GM12878 (cell line): ENCODE measurements around the gene TSPEAR. TPM values are rescaled to one million over a fixed set of nuclear protein-coding genes. Genes with fewer than 3 reads are reported as not detected.

ENCODE experiments used
- ATAC-seq: fragments of 200-7000 bp; cut with Tn5 transposase; 3 replicates; pipeline ENCODE4 v1.9.1; 2020; ENCODE audit warnings: mild to moderate bottlenecking, moderate library complexity
- BruUV-seq: library from RNA; stranded (reverse); fragments of 400-500 nt; replicated peaks from 2 replicates; lab custom pipeline; 2021; lab: Mats Ljungman, UMichigan
- CTCF ChIA-PET: fragments of 300-600 bp; sonication (Branson Sonifier 250); formaldehyde crosslinking; extraction: SDS; loops from one replicate; lab custom pipeline; 2021; ENCODE audit warnings: inconsistent platforms; lab: Yijun Ruan, JAX
- POLR2A ChIA-PET: fragments of 350-600 bp; formaldehyde crosslinking; extraction: SDS; loops from one replicate; lab custom pipeline; 2021; ENCODE audit warnings: inconsistent platforms; lab: Charles Lee
- RAD21 ChIA-PET: fragments of 300-600 bp; sonication (Branson Sonifier 250); formaldehyde crosslinking; loops from one replicate; lab custom pipeline; 2023; ENCODE audit warnings: antibody characterized with exemption; ENCODE audit not compliant: unreplicated experiment; lab: Charles Lee
- SMC1A ChIA-PET: fragments of 300-600 bp; sonication (Branson Sonifier 250); formaldehyde crosslinking; loops from one replicate; lab custom pipeline; 2023; ENCODE audit not compliant: unreplicated experiment, uncharacterized antibody; lab: Charles Lee
- DNase-seq: peaks from one replicate; pipeline ENCODE4 v3.0.0-alpha.2; 2011; ENCODE audit warnings: low read depth, low spot score
- FAIRE-seq: peaks from 3 replicates; lab custom pipeline; 2011; peaks lifted over from hg19 to GRCh38; lab: Jason Lieb, UNC
- H2AFZ ChIP-seq: 2 replicates; pipeline ENCODE4 v1.6.0; 2011; ENCODE audit warnings: low read depth, low read length, control low read depth; ENCODE audit not compliant: control insufficient read depth
- H3K27ac ChIP-seq: 2 replicates; pipeline ENCODE4 v1.5.1; 2011; ENCODE audit warnings: control low read depth; ENCODE audit not compliant: control insufficient read depth, insufficient read depth
- H3K27me3 ChIP-seq, 2 experiments: replicated peaks in 1 of 2; 2 replicates each; pipeline versions ENCODE4 v1.6.0 to v1.6.1; 2011; ENCODE audit warnings: low read length in 1 of 2; ENCODE audit not compliant: control insufficient read depth in 2 of 2, insufficient read depth in 2 of 2
- H3K36me3 ChIP-seq, 2 experiments: 2 replicates each; pipeline ENCODE4 v1.5.1; 2011; ENCODE audit warnings: low read length in 1 of 2; ENCODE audit not compliant: control insufficient read depth in 2 of 2, insufficient read depth in 2 of 2
- H3K4me1 ChIP-seq: 2 replicates; pipeline ENCODE4 v1.6.1; 2011; ENCODE audit warnings: mild to moderate bottlenecking, low read length, moderate library complexity, mixed read lengths; ENCODE audit not compliant: control insufficient read depth, insufficient read depth
- H3K4me2 ChIP-seq: 2 replicates; pipeline ENCODE4 v1.6.0; 2011; ENCODE audit warnings: control low read depth; ENCODE audit not compliant: control insufficient read depth, insufficient read depth
- H3K4me3 ChIP-seq: fragments of 200-600 bp; sonication (generic); 2 replicates; pipeline ENCODE4 v1.5.1; 2016
- H3K79me2 ChIP-seq: 2 replicates; pipeline ENCODE4 v1.6.0; 2011; ENCODE audit warnings: low read length; ENCODE audit not compliant: control insufficient read depth, insufficient read depth
- H3K9ac ChIP-seq: 2 replicates; pipeline ENCODE4 v1.8.0; 2011; ENCODE audit warnings: low read length, control low read depth, mixed read lengths; ENCODE audit not compliant: control insufficient read depth, insufficient read depth
- H3K9me3 ChIP-seq: replicated peaks from 3 replicates; pipeline ENCODE4 v1.5.1; 2011; ENCODE audit warnings: mild to moderate bottlenecking, low read length; ENCODE audit not compliant: control insufficient read depth, insufficient read depth
- H4K20me1 ChIP-seq: 2 replicates; pipeline ENCODE4 v1.6.0; 2011; ENCODE audit not compliant: control insufficient read depth, insufficient read depth
- BCL11A ChIP-seq: IDR thresholded peaks from 2 replicates; pipeline ENCODE4 v1.6.1; 2011; ENCODE audit warnings: low read depth, low read length
- BCLAF1 ChIP-seq: fragments of 450-650 bp; IDR thresholded peaks from 2 replicates; pipeline ENCODE4 v1.6.1; 2017; ENCODE audit warnings: antibody characterized with exemption, mild to moderate bottlenecking, moderate library complexity
- CBX3 ChIP-seq: fragments of 200-600 bp; sonication (generic); IDR thresholded peaks from 2 replicates; pipeline ENCODE4 v1.6.1; 2016; ENCODE audit warnings: low read depth, borderline replicate concordance
- GABPA ChIP-seq: IDR thresholded peaks from 2 replicates; pipeline ENCODE4 v1.6.1; 2014; ENCODE audit warnings: antibody characterized with exemption, low read depth, mild to moderate bottlenecking, inconsistent platforms
- HCFC1 ChIP-seq: fragments of 150-350 bp; IDR thresholded peaks from 2 replicates; pipeline ENCODE4 v1.6.1; 2014; ENCODE audit warnings: low read length
- IKZF2 ChIP-seq, 2 experiments: fragments of 450-650 bp; IDR thresholded peaks; 2 replicates each; pipeline ENCODE4 v1.6.1; 2017; ENCODE audit warnings: mild to moderate bottlenecking in 2 of 2, moderate library complexity in 2 of 2
- JUND ChIP-seq: IDR thresholded peaks from 2 replicates; pipeline ENCODE4 v1.6.1; 2012; ENCODE audit warnings: low read depth, mild to moderate bottlenecking, low read length, improper control_type of control experiment, moderate library complexity
- NFXL1 ChIP-seq: fragments of 450-650 bp; IDR thresholded peaks from 2 replicates; pipeline ENCODE4 v1.6.1; 2017; ENCODE audit warnings: antibody characterized with exemption, mild to moderate bottlenecking, borderline replicate concordance
- NR2C2 ChIP-seq: IDR thresholded peaks from 2 replicates; pipeline ENCODE4 v1.6.1; 2011; ENCODE audit warnings: borderline replicate concordance, low read depth; ENCODE audit not compliant: control insufficient read depth, insufficient read length
- POLR2AphosphoS5 ChIP-seq: IDR thresholded peaks from 2 replicates; pipeline ENCODE4 v1.6.1; 2011; ENCODE audit warnings: mild to moderate bottlenecking, low read length, inconsistent platforms
- RCOR1 ChIP-seq: conservative IDR thresholded peaks from 2 replicates; pipeline ENCODE4 v1.6.1; 2012; ENCODE audit warnings: low read depth, low read length, improper control_type of control experiment
- SP1 ChIP-seq: IDR thresholded peaks from one replicate; pipeline ENCODE4 v1.6.1; 2011; ENCODE audit warnings: low read depth, low read length
- TBL1XR1 ChIP-seq: IDR thresholded peaks from 2 replicates; pipeline ENCODE4 v1.6.1; 2012; ENCODE audit warnings: low read depth, low read length, improper control_type of control experiment
- USF1 ChIP-seq: IDR thresholded peaks from 2 replicates; pipeline ENCODE4 v1.6.1; 2011; ENCODE audit warnings: borderline replicate concordance, low read depth, mild to moderate bottlenecking, moderate library complexity, mixed read lengths, low read length; ENCODE audit not compliant: insufficient read depth; ENCODE audit errors: extremely low read length
- USF2 ChIP-seq: IDR thresholded peaks from 2 replicates; pipeline ENCODE4 v1.6.1; 2011; ENCODE audit warnings: low read depth, low read length, improper control_type of control experiment, borderline replicate concordance
- ZSCAN29 ChIP-seq: fragments of 450-650 bp; IDR thresholded peaks from 2 replicates; pipeline ENCODE4 v1.6.1; 2017; ENCODE audit warnings: mild to moderate bottlenecking, moderate library complexity
- WGBS: methylation state at CpG from one replicate; pipeline ENCODE4 v1.1.6; 2016; ENCODE audit warnings: low lambda C conversion rate; ENCODE audit not compliant: insufficient replicate concordance, insufficient coverage; ENCODE audit errors: missing lambda C conversion rate; 5-methylcytosine and 5-hydroxymethylcytosine counted together
- in situ Hi-C: fragments of 300-500 bp; cut with MboI; formaldehyde crosslinking; loops from 9 replicates; pipeline ENCODE4 v1.14.3; 2018; ENCODE audit warnings: mixed read lengths
- intact Hi-C: fragments of 100-400 bp; cut with micrococcal nuclease; formaldehyde crosslinking; loops from one replicate; pipeline ENCODE4 v1.14.2; 2022; ENCODE audit not compliant: unreplicated experiment
- polyA plus RNA-seq, 11 experiments: library from polyadenylated mRNA; depleted of rRNA in 4 of 11; unstranded in 6 of 11; stranded (reverse) in 5 of 11; fragments of >200 nt; fragmentation: Nextera tagmentation in 4 of 11; fragmentation: Illumina TruSeq in 1 of 11; extraction: Ambion mirVana in 4 of 11; extraction: Trizol in 1 of 11; gene quantifications; 1 replicate in 1 of 11; 2 replicates in 10 of 11; pipeline versions ENCODE4 v1.2.1 to v1.2.3, GENCODE V29; 2011 to 2016; ENCODE audit warnings: inconsistent platforms in 2 of 11, missing spikeins in 2 of 11, low read depth in 1 of 11
- total RNA-seq, 4 experiments: library from RNA; depleted of rRNA in 3 of 4; stranded (reverse); fragments of >200 nt in 3 of 4; fragmentation: Illumina TruSeq in 1 of 4; extraction: Trizol in 1 of 4; gene quantifications; 2 replicates each; pipeline versions ENCODE4 v1.2.1 to v1.2.3, GENCODE V29; 2013 to 2021
- TF ChIP-seq, protein P1 (sequence below): fragments of 450-650 bp; IDR thresholded peaks from 2 replicates; pipeline ENCODE4 v1.6.1; 2014; ENCODE audit warnings: mild to moderate bottlenecking
- TF ChIP-seq, protein P2 (sequence below): fragments of 450-650 bp; IDR thresholded peaks from 2 replicates; pipeline ENCODE4 v1.6.1; 2016; ENCODE audit warnings: mild to moderate bottlenecking

The TSPEAR gene
- total and polyA plus RNA-seq, 10 of the 15 experiments (the other 5 are each of a cell fraction or from before 2014, with no cell fraction given): not detected

DNA sequence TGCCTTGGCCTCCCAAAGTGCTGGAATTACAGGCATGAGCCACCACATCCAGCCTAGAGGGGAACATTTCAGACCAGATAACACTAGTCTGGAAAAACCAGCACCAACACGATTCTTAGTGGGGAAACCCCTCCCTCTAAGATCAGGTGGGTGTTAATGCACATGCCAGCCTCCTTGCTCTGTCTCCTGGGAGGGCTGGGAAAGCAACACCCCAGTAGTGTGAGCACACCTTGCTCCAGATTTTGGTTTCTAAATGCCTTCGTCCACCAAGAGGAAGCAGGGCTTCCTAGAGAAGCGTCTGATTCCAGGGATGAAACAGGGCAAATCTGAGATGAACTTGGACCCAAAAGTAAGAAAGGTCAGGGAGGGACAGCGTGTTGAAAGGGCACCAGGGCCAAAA is 140.1 kb downstream of the TSPEAR start:
- H3K4me3 ChIP-seq: no peak overlapping the region
- no peak for FAIRE-seq
- in situ Hi-C loops: no loop called here
- TF ChIP-seq IKZF2 (IDR thresholded peaks at IDR 0.05): no peak
- TF ChIP-seq POLR2AphosphoS5: no peak
- TF ChIP-seq USF1: no peak
- TF ChIP-seq CBX3: no peak
- TF ChIP-seq, protein P1, sequence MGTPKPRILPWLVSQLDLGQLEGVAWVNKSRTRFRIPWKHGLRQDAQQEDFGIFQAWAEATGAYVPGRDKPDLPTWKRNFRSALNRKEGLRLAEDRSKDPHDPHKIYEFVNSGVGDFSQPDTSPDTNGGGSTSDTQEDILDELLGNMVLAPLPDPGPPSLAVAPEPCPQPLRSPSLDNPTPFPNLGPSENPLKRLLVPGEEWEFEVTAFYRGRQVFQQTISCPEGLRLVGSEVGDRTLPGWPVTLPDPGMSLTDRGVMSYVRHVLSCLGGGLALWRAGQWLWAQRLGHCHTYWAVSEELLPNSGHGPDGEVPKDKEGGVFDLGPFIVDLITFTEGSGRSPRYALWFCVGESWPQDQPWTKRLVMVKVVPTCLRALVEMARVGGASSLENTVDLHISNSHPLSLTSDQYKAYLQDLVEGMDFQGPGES: no peak
- TF ChIP-seq NFXL1: no peak
- TF ChIP-seq BCL11A: no peak
- no peak for TF ChIP-seq RCOR1
- no peak for TF ChIP-seq USF2
- TF ChIP-seq, protein P2, sequence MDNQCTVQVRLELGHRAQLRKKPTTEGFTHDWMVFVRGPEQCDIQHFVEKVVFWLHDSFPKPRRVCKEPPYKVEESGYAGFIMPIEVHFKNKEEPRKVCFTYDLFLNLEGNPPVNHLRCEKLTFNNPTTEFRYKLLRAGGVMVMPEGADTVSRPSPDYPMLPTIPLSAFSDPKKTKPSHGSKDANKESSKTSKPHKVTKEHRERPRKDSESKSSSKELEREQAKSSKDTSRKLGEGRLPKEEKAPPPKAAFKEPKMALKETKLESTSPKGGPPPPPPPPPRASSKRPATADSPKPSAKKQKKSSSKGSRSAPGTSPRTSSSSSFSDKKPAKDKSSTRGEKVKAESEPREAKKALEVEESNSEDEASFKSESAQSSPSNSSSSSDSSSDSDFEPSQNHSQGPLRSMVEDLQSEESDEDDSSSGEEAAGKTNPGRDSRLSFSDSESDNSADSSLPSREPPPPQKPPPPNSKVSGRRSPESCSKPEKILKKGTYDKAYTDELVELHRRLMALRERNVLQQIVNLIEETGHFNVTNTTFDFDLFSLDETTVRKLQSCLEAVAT: no peak
- TF ChIP-seq ZSCAN29: no peak
- TF ChIP-seq HCFC1: no peak
- no peak for TF ChIP-seq BCLAF1
- TF ChIP-seq NR2C2: no peak
- no peak for TF ChIP-seq GABPA
- TF ChIP-seq SP1: no peak
- no peak for TF ChIP-seq TBL1XR1
- no peak for TF ChIP-seq JUND

More for the DNA sequence above, 140.1 kb downstream of the TSPEAR start:
- H3K79me2 ChIP-seq: no peaks in the 10 kb centered on the region
- intact Hi-C loops: no loop called here
- H3K36me3 ChIP-seq: no peaks in the 10 kb centered on the region
- H4K20me1 ChIP-seq: no peaks in the 10 kb centered on the region
- SMC1A ChIA-PET: no interaction called here
- ATAC-seq (no peak), DNase-seq (no peak)
- CTCF ChIA-PET: no interaction called here
- RAD21 ChIA-PET: no interaction called here
- no TSS peak for BruUV-seq
- no peaks in the 10 kb centered on the region for H3K4me1 ChIP-seq
- no peak overlapping the region for H3K9ac ChIP-seq
- H2AFZ ChIP-seq: no peak overlapping the region
- H3K9me3 ChIP-seq: no peaks in the 10 kb centered on the region; the same call in 2 of the 3 replicates
- no peak overlapping the region for H3K27ac ChIP-seq
- H3K27me3 ChIP-seq: no peaks in the 10 kb centered on the region
- POLR2A ChIA-PET: no interaction called here
- no peak overlapping the region for H3K4me2 ChIP-seq
- 15% methylated on average over 4 of the region's 4 CpGs for whole genome bisulfite sequencing
